HepG2 (cell line): ENCODE data around the gene ARPC3. TPM values are rescaled to one million over a fixed set of nuclear protein-coding genes. Genes with fewer than 3 reads are reported as not detected.

Experiments
- ELF3 ChIP-seq: IDR thresholded peaks from 2 replicates; pipeline ENCODE4 v1.6.1; 2016; ENCODE audit warnings: missing genetic modification reagents, missing compliant biosample characterization
- ERF ChIP-seq: IDR thresholded peaks from 2 replicates; pipeline ENCODE4 v1.6.1; 2018; ENCODE audit warnings: missing biosample characterization, missing genetic modification reagents
- JUNB ChIP-seq: sonication (generic); formaldehyde crosslinking; IDR thresholded peaks from 2 replicates; pipeline ENCODE4 v1.8.0; 2022; ENCODE audit warnings: missing genetic modification reagents, mild to moderate bottlenecking, borderline replicate concordance
- MEIS1 ChIP-seq: sonication (generic); formaldehyde crosslinking; IDR thresholded peaks from 2 replicates; pipeline ENCODE4 v1.9.0; 2021; ENCODE audit warnings: mild to moderate bottlenecking, missing genetic modification reagents, moderate library complexity, borderline replicate concordance
- NFRKB ChIP-seq: fragments of 450-650 bp; IDR thresholded peaks from 2 replicates; pipeline ENCODE4 v1.6.1; 2017
- ONECUT2 ChIP-seq: sonication (generic); formaldehyde crosslinking; IDR thresholded peaks from 2 replicates; pipeline ENCODE4 v1.4.0; 2020; ENCODE audit warnings: missing genetic modification reagents
- PHF20 ChIP-seq: sonication (generic); formaldehyde crosslinking; IDR thresholded peaks from 2 replicates; pipeline ENCODE4 v1.5.0; 2020; ENCODE audit warnings: mild to moderate bottlenecking, missing genetic modification reagents
- POLR2AphosphoS2 ChIP-seq: IDR thresholded peaks from 2 replicates; pipeline ENCODE4 v1.6.1; 2011; ENCODE audit warnings: low read depth, low read length, improper control_type of control experiment
- SMAD3 ChIP-seq: sonication (generic); formaldehyde crosslinking; IDR thresholded peaks from 2 replicates; pipeline ENCODE4 v1.4.0; 2020; ENCODE audit warnings: missing genetic modification reagents
- SNAI1 ChIP-seq: sonication (generic); formaldehyde crosslinking; IDR thresholded peaks from 2 replicates; pipeline ENCODE4 v1.5.0; 2020; ENCODE audit warnings: mild to moderate bottlenecking, missing genetic modification reagents, borderline replicate concordance
- SSRP1 ChIP-seq: IDR thresholded peaks from 2 replicates; pipeline ENCODE4 v1.6.1; 2016; ENCODE audit warnings: control low read depth
- TAF1 ChIP-seq: sonication (generic); formaldehyde crosslinking; IDR thresholded peaks from 2 replicates; pipeline ENCODE4 v1.4.0; 2020; ENCODE audit warnings: missing genetic modification reagents
- TEAD2 ChIP-seq: sonication (generic); formaldehyde crosslinking; IDR thresholded peaks from 2 replicates; pipeline ENCODE4 v1.9.0; 2021; ENCODE audit warnings: missing genetic modification reagents
- TGIF2 ChIP-seq: IDR thresholded peaks from 2 replicates; pipeline ENCODE4 v1.6.1; 2016; ENCODE audit warnings: control low read depth, missing compliant biosample characterization
- TOPORS ChIP-seq: sonication (generic); formaldehyde crosslinking; IDR thresholded peaks from 2 replicates; pipeline ENCODE4 v1.8.0; 2023; ENCODE audit warnings: mild to moderate bottlenecking, missing genetic modification reagents
- XBP1 ChIP-seq: sonication (generic); formaldehyde crosslinking; IDR thresholded peaks from 2 replicates; pipeline ENCODE4 v1.5.0; 2020; ENCODE audit warnings: missing genetic modification reagents
- ZFP37 ChIP-seq: sonication (generic); formaldehyde crosslinking; IDR thresholded peaks from 2 replicates; pipeline ENCODE4 v1.4.0; 2020; ENCODE audit warnings: missing genetic modification reagents, borderline replicate concordance
- ZIK1 ChIP-seq: sonication (generic); formaldehyde crosslinking; IDR thresholded peaks from 2 replicates; pipeline ENCODE4 v1.5.0; 2020; ENCODE audit warnings: mild to moderate bottlenecking, low read depth, missing genetic modification reagents, borderline replicate concordance
- ZNF550 ChIP-seq: sonication (generic); formaldehyde crosslinking; IDR thresholded peaks from 2 replicates; pipeline ENCODE4 v1.4.0; 2020; ENCODE audit warnings: mild to moderate bottlenecking, missing genetic modification reagents, borderline replicate concordance
- ZNF567 ChIP-seq: sonication (generic); formaldehyde crosslinking; IDR thresholded peaks from 2 replicates; pipeline ENCODE4 v1.8.1; 2023; ENCODE audit warnings: mild to moderate bottlenecking, missing genetic modification reagents, borderline replicate concordance
- ZNF782 ChIP-seq: sonication (generic); formaldehyde crosslinking; IDR thresholded peaks from 2 replicates; pipeline ENCODE4 v1.4.0; 2020; ENCODE audit warnings: missing genetic modification reagents, mild to moderate bottlenecking, borderline replicate concordance
- ZNF850 ChIP-seq: sonication (generic); formaldehyde crosslinking; conservative IDR thresholded peaks from 2 replicates; pipeline ENCODE4 v1.9.0; 2021; ENCODE audit warnings: mild to moderate bottlenecking, missing genetic modification reagents
- polyA plus RNA-seq, 8 experiments: library from polyadenylated mRNA; depleted of rRNA in 3 of 8; stranded (reverse) in 7 of 8; unstranded in 1 of 8; fragments of >200 nt; fragmentation: Illumina TruSeq in 4 of 8; extraction: Trizol in 4 of 8; gene quantifications; 2 replicates each; pipeline versions ENCODE4 v1.2.1 to v1.2.3, GENCODE V29; 2011 to 2016; ENCODE audit warnings: low read depth in 4 of 8, missing spikeins in 1 of 8, mixed read lengths in 1 of 8; ENCODE audit not compliant: insufficient read depth in 1 of 8
- total RNA-seq, 5 experiments: library from RNA; depleted of rRNA; stranded (reverse); fragments of >200 nt; fragmentation: Illumina TruSeq; extraction: Trizol; gene quantifications; 2 replicates each; pipeline ENCODE4 v1.2.3, GENCODE V29; 2016; ENCODE audit warnings: low read depth in 1 of 5
- TF ChIP-seq, protein P1 (sequence below): sonication (generic); IDR thresholded peaks from 2 replicates; pipeline ENCODE4 v1.6.1; 2016; ENCODE audit warnings: low read depth, borderline replicate concordance
- TF ChIP-seq, protein P2 (sequence below): sonication (generic); formaldehyde crosslinking; IDR thresholded peaks from 2 replicates; pipeline ENCODE4 v1.5.0; 2020; ENCODE audit warnings: mild to moderate bottlenecking, low read depth, missing genetic modification reagents, borderline replicate concordance
- TF ChIP-seq, protein P3 (sequence below): sonication (generic); formaldehyde crosslinking; IDR thresholded peaks from 2 replicates; pipeline ENCODE4 v1.4.0; 2020; ENCODE audit warnings: missing genetic modification reagents, borderline replicate concordance

Gene ARPC3
- total and polyA plus RNA-seq, 2 of the 13 experiments (the other 11 are each of a cell fraction or from before 2014, with no cell fraction given), result 32.7 to 234 TPM

DNA sequence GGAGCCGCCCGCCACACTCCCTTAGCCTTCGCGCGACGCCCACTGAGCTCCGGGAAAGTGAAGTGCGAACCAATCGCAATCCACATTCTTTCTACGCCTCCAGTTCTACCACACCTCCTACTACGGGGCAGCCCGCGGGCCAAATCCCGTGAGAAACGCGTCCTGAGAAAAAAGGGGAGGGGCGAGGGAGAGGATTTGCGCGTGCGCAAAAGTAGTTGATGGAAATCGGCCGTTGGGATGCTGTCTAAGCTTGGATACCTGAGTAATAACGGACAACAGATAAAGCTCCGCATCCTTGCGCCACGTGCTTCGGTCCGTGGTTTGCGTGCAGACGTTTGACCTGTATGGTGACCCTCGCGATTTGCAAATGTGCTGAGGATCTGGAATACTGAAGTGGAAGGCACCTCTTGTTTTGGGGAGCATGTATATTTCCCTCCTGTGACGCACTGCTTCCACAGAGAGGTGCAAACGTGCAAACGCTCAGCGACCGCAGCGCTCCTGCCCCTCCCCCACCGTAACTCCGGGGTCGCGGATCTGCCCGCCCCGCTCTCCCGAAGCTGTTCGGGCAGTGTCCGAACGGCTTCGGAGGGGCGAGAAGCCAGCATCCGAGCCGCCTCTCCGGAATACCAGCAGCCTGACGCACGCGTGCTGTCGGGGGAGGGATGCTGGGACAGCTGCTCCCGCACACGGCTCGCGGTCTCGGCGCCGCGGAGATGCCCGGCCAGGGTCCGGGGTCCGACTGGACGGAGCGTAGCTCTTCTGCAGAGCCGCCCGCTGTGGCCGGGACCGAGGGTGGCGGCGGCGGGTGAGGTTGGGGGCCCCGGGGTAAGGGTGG is 18.3 kb upstream of the ARPC3 start, which contains the start of the genes FAM216A and GPN3 (continued):
- TF ChIP-seq, protein P1, sequence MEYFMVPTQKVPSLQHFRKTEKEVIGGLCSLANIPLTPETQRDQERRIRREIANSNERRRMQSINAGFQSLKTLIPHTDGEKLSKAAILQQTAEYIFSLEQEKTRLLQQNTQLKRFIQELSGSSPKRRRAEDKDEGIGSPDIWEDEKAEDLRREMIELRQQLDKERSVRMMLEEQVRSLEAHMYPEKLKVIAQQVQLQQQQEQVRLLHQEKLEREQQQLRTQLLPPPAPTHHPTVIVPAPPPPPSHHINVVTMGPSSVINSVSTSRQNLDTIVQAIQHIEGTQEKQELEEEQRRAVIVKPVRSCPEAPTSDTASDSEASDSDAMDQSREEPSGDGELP, result peak; percentile 72; the same call in 1 of the 2 replicates
- TF ChIP-seq ZNF550 (CRISPR knock-in tag), result no peak
- TF ChIP-seq SNAI1 (CRISPR knock-in tag), result no peak
- TF ChIP-seq ZNF850 (CRISPR knock-in tag), result peak; percentile 82; the same call in 1 of the 2 replicates
- no peak for TF ChIP-seq TEAD2 (CRISPR knock-in tag)
- peak; percentile 42; the same call in 1 of the 2 replicates for TF ChIP-seq ZFP37
- TF ChIP-seq TGIF2 (CRISPR knock-in tag), result peak; percentile 57
- no peak for TF ChIP-seq SSRP1 (CRISPR knock-in tag)
- TF ChIP-seq POLR2AphosphoS2, result no peak
- TF ChIP-seq TOPORS (CRISPR knock-in tag), result peak; percentile 74; the same call in 1 of the 2 replicates
- peak; percentile 57 for TF ChIP-seq ERF (CRISPR knock-in tag)
- TF ChIP-seq MEIS1 (CRISPR knock-in tag), result peak; percentile 53; the same call in 1 of the 2 replicates
- 0 out of 2 replicates have a peak, but pooled peaks have one; percentile 27 for TF ChIP-seq ELF3 (CRISPR knock-in tag)
- no peak for TF ChIP-seq ONECUT2 (CRISPR knock-in tag)
- 0 out of 2 replicates have a peak, but pooled peaks have one; percentile 15 for TF ChIP-seq ZNF567
- TF ChIP-seq NFRKB, result no peak; the same call in 1 of the 2 replicates
- no peak for TF ChIP-seq XBP1
- TF ChIP-seq, protein P2, sequence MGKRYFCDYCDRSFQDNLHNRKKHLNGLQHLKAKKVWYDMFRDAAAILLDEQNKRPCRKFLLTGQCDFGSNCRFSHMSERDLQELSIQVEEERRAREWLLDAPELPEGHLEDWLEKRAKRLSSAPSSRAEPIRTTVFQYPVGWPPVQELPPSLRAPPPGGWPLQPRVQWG (CRISPR knock-in tag), result no peak
- TF ChIP-seq TAF1 (CRISPR knock-in tag), result peak; percentile 75
- TF ChIP-seq JUNB (CRISPR knock-in tag), result no peak
- no peak; the same call in 1 of the 2 replicates for TF ChIP-seq SMAD3 (CRISPR knock-in tag)
- peak; percentile 73; the same call in 1 of the 2 replicates for TF ChIP-seq ZNF782 (CRISPR knock-in tag)
- TF ChIP-seq, protein P3, sequence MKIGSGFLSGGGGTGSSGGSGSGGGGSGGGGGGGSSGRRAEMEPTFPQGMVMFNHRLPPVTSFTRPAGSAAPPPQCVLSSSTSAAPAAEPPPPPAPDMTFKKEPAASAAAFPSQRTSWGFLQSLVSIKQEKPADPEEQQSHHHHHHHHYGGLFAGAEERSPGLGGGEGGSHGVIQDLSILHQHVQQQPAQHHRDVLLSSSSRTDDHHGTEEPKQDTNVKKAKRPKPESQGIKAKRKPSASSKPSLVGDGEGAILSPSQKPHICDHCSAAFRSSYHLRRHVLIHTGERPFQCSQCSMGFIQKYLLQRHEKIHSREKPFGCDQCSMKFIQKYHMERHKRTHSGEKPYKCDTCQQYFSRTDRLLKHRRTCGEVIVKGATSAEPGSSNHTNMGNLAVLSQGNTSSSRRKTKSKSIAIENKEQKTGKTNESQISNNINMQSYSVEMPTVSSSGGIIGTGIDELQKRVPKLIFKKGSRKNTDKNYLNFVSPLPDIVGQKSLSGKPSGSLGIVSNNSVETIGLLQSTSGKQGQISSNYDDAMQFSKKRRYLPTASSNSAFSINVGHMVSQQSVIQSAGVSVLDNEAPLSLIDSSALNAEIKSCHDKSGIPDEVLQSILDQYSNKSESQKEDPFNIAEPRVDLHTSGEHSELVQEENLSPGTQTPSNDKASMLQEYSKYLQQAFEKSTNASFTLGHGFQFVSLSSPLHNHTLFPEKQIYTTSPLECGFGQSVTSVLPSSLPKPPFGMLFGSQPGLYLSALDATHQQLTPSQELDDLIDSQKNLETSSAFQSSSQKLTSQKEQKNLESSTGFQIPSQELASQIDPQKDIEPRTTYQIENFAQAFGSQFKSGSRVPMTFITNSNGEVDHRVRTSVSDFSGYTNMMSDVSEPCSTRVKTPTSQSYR (CRISPR knock-in tag), result peak; percentile 98
- peak; percentile 73 for TF ChIP-seq PHF20 (CRISPR knock-in tag)
- TF ChIP-seq ZIK1, result peak; percentile 47; the same call in 1 of the 2 replicates
